HL-60 (cell line): ENCODE data around the gene GOLPH3.

ENCODE experiments used
- DNase-seq, 2 experiments: peaks; one replicate each; pipeline ENCODE4 v3.0.0-alpha.2; 2010 to 2020; ENCODE audit warnings: low read depth in 1 of 2, low spot score in 1 of 2
- H3K27ac ChIP-seq: fragments of 250-450 bp; sonication (Bioruptor Pico); replicated peaks from 2 replicates; pipeline ENCODE4 v1.5.1; 2020; ENCODE audit warnings: mild to moderate bottlenecking, moderate library complexity
- H3K27me3 ChIP-seq: fragments of 250-450 bp; sonication (Bioruptor Pico); 2 replicates; pipeline ENCODE4 v1.5.1; 2021; ENCODE audit warnings: mild to moderate bottlenecking, moderate library complexity; ENCODE audit not compliant: insufficient read depth, poor library complexity, severe bottlenecking
- H3K4me3 ChIP-seq: replicated peaks from 2 replicates; pipeline ENCODE4 v1.5.1; 2011; ENCODE audit warnings: mild to moderate bottlenecking, control low read depth, low read length; ENCODE audit not compliant: insufficient read depth
- CTCF ChIP-seq: IDR thresholded peaks from one replicate; pipeline ENCODE4 v1.5.1; 2011; ENCODE audit warnings: low read length, control low read depth, inconsistent platforms; ENCODE audit not compliant: insufficient read depth
- GABPA ChIP-seq: IDR thresholded peaks from 2 replicates; pipeline ENCODE4 v1.6.1; 2012; ENCODE audit warnings: low read depth
- POLR2AphosphoS5 ChIP-seq: IDR thresholded peaks from 2 replicates; pipeline ENCODE4 v1.6.1; 2012; ENCODE audit warnings: low read depth
- SPI1 ChIP-seq: IDR thresholded peaks from 2 replicates; pipeline ENCODE4 v1.6.1; 2012; ENCODE audit warnings: low read depth, mild to moderate bottlenecking, borderline replicate concordance
- TF ChIP-seq, protein P1 (sequence below): IDR thresholded peaks from 2 replicates; pipeline ENCODE4 v1.6.1; 2012; ENCODE audit warnings: low read depth; ENCODE audit not compliant: insufficient replicate concordance

The GOLPH3 gene

DNA sequence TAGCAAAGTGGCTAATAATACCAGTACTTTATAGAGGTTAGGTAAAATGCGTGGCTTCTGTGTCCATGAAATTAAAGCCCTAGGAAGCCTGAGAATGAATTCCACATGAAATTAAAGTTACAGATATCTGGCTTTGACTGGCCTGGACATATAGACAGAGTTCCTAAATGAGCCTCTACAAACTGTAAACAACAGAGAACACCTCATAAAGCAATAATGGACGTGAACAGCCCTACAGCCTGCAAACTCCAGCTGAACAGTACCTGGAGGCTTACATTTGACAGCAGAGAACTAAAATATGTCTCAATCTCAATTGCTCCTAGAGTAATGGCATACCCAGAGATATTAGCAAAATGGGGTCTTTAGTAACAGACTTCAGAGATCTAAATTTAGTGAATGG is 28.7 kb downstream of the GOLPH3 start:
- TF ChIP-seq SPI1: no peak
- TF ChIP-seq GABPA: no peak
- TF ChIP-seq, protein P1, sequence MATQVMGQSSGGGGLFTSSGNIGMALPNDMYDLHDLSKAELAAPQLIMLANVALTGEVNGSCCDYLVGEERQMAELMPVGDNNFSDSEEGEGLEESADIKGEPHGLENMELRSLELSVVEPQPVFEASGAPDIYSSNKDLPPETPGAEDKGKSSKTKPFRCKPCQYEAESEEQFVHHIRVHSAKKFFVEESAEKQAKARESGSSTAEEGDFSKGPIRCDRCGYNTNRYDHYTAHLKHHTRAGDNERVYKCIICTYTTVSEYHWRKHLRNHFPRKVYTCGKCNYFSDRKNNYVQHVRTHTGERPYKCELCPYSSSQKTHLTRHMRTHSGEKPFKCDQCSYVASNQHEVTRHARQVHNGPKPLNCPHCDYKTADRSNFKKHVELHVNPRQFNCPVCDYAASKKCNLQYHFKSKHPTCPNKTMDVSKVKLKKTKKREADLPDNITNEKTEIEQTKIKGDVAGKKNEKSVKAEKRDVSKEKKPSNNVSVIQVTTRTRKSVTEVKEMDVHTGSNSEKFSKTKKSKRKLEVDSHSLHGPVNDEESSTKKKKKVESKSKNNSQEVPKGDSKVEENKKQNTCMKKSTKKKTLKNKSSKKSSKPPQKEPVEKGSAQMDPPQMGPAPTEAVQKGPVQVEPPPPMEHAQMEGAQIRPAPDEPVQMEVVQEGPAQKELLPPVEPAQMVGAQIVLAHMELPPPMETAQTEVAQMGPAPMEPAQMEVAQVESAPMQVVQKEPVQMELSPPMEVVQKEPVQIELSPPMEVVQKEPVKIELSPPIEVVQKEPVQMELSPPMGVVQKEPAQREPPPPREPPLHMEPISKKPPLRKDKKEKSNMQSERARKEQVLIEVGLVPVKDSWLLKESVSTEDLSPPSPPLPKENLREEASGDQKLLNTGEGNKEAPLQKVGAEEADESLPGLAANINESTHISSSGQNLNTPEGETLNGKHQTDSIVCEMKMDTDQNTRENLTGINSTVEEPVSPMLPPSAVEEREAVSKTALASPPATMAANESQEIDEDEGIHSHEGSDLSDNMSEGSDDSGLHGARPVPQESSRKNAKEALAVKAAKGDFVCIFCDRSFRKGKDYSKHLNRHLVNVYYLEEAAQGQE: no peak
- no peak for TF ChIP-seq CTCF
- no peak for TF ChIP-seq POLR2AphosphoS5
- no peak for DNase-seq
- Histone ChIP-seq H3K4me3 (no peak overlapping the region), H3K27me3 (no peaks in the 10 kb centered on the region), H3K27ac (no peak overlapping the region)

DNA sequence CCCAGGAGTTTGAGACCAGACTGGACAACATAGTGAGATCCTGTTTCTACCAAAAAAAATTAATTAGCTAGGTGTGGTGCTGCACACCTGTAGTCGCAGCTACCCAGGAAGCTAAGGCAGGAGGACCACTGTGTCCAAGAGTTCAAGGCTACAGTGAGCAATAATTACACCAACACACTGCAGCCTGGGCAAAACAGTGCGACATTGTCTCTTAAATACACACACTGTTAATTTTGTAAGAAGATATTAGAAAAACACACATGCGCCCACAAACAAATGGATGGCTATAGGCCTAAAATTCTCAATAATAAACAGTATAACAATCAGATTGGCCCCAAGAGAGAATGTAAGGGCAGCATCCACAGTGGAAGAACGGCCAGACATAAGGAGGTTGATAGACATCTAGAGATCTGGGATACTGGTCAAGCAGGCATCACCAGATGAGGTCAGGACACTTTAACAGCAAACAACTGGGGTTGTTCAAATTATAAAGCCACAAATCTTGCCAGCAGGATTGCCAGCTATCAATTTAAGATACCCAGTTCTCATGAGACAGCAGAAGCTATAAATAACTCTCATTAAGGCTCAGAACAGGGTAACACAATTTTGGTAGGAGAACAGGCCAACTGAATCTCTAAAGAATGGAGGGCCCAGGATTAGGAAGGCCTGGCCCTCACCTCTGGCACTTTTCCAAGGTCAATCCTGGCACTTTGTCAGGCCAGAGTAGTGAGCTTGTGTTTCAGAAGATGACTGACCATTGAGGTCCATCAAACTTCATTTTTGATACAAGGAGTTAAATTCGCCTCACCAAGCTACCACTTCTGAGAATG is 29.5 kb downstream of the GOLPH3 start:
- H3K27me3 ChIP-seq: no peaks in the 10 kb centered on the region
- TF ChIP-seq SPI1 (no peak), CTCF (no peak), POLR2AphosphoS5 (no peak), GABPA (no peak)
- no peak overlapping the region for H3K4me3 ChIP-seq
- H3K27ac ChIP-seq: no peak overlapping the region
- DNase-seq: no peak

DNA sequence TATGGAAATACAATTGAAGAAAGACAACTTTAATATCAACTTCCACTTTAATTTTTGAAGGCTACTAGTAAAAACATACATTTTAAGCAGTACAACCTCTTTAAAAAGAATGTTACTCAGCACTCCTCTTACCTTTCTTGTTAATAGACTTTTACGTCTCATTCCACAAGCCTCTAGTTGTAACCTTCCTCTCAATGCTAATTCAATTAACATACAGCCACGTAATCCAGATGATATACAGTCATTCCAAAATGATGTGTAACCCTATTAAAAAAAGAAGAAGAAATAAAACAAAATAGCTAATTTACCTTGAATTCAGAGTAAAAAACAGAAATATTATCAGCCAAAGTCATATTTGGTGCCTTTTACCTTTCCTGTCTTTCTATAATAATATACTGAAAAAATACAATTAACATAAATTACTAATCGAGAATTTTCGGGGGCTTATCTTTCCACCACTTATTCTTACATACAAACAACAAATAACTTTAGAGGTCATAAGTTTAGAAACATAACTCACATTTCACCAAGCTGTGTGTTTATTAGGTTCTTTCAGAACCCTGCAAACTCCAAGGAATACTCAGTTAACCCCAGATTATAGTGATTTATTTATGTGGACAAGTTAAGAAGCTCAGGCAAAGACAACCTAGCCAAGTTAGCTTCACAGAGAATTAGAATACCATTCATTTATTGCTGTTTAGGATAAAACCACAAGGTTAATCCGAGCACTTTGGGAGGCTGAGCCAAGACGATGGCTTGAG is 30.3 kb downstream of the GOLPH3 start:
- no peak for DNase-seq
- no peak overlapping the region for H3K27ac ChIP-seq
- TF ChIP-seq GABPA: no peak
- TF ChIP-seq, protein P1: no peak
- TF ChIP-seq SPI1: no peak
- TF ChIP-seq CTCF: no peak
- TF ChIP-seq POLR2AphosphoS5: no peak
- no peaks in the 10 kb centered on the region for H3K27me3 ChIP-seq
- no peak overlapping the region for H3K4me3 ChIP-seq
